Testis (tissue), 3 donors: Measurements from ENCODE around the gene ARSA. TPM values are rescaled to one million over a fixed set of nuclear protein-coding genes. Genes with fewer than 3 reads are reported as not detected.
"Not testable (repeated sequence)": the region's sequence is repeated elsewhere in the genome, so short reads cannot be mapped to it uniquely, and the experiment has no call there.

Experiments
- DNase-seq: peaks from one replicate; pipeline ENCODE4 v3.0.0-alpha.2; 2019
- H3K27ac ChIP-seq, 2 donors: fragments of 200-600 bp; sonication (generic); one replicate each; pipeline ENCODE4 v1.5.1; 2019
- H3K27me3 ChIP-seq: fragments of 200-600 bp; sonication (generic); one replicate; pipeline ENCODE4 v1.5.1; 2019
- H3K36me3 ChIP-seq: fragments of 200-600 bp; sonication (generic); one replicate; pipeline ENCODE4 v1.5.1; 2017; ENCODE audit warnings: low read depth; ENCODE audit errors: missing control alignments
- H3K4me1 ChIP-seq: fragments of 200-600 bp; sonication (generic); one replicate; pipeline ENCODE4 v1.5.1; 2019
- H3K4me3 ChIP-seq, 2 donors: fragments of 200-600 bp; sonication (generic); one replicate each; pipeline ENCODE4 v1.5.1; 2017 to 2019
- H3K9me3 ChIP-seq: fragments of 200-600 bp; sonication (generic); one replicate; pipeline ENCODE4 v1.5.1; 2017
- POLR2A ChIP-seq: fragments of 450-650 bp; IDR thresholded peaks from one replicate; pipeline ENCODE4 v1.6.1; 2017; ENCODE audit warnings: antibody characterized with exemption, mild to moderate bottlenecking, moderate library complexity
- WGBS, 2 donors: methylation state at CpG; one replicate each; pipeline ENCODE4 v1.1.5; 2018; 5-methylcytosine and 5-hydroxymethylcytosine counted together
- intact Hi-C: fragments of 100-400 bp; cut with DNase I; formaldehyde crosslinking; loops from one replicate; pipeline ENCODE4 v1.15.1; 2023; ENCODE audit warnings: low total_unique reads
- polyA plus RNA-seq: library from polyadenylated mRNA; stranded (reverse); fragments of 350-450 nt; fragmentation: Illumina TruSeq; extraction: RNeasy Lipid Tissue Mini Kit (QIAGEN cat#74804); gene quantifications from one replicate; pipeline ENCODE4 v1.2.3, GENCODE V29; 2014; ENCODE audit warnings: low read depth, low replicate concordance; ENCODE audit not compliant: insufficient read depth
- total RNA-seq, 2 donors: library from RNA; depleted of rRNA; stranded (reverse); fragments of >200 nt; gene quantifications; one replicate each; pipeline ENCODE4 v1.2.3, GENCODE V29; 2016
- TF ChIP-seq, protein P1 (sequence below), 3 experiments: fragments of 450-650 bp in 2 of 3; fragments of 200-600 bp in 1 of 3; sonication (generic) in 1 of 3; IDR thresholded peaks; one replicate each; pipeline ENCODE4 v1.5.1; 2016 to 2019; ENCODE audit warnings: antibody characterized with exemption in 3 of 3, mild to moderate bottlenecking in 2 of 3, moderate library complexity in 1 of 3

Gene ARSA
- total and polyA plus RNA-seq, 3 donors from 2014 or later = 60.9 to 95.9 (median 73.5) TPM

DNA sequence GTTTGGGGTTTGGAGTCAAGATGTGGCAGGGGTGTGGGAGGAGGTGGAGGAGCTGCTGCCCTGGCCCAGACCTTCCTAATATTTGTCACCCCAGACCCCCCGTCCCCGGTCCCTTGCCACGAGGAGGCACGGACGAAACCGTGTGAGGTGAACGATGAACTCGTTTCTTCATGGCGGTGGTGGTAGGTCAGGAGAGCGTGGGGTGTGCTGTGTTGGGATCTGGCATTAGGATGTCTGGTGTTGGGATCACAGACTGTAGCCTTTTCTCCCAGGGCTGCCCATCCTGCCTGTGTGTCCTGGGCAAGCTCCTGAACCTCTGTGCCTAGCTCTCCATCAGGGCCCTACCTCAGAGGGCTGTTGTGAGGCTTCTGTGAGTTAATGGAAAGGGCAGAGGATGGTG is 19.0 kb downstream of the ARSA start:
- TF ChIP-seq POLR2A = no peak
- TF ChIP-seq, protein P1, sequence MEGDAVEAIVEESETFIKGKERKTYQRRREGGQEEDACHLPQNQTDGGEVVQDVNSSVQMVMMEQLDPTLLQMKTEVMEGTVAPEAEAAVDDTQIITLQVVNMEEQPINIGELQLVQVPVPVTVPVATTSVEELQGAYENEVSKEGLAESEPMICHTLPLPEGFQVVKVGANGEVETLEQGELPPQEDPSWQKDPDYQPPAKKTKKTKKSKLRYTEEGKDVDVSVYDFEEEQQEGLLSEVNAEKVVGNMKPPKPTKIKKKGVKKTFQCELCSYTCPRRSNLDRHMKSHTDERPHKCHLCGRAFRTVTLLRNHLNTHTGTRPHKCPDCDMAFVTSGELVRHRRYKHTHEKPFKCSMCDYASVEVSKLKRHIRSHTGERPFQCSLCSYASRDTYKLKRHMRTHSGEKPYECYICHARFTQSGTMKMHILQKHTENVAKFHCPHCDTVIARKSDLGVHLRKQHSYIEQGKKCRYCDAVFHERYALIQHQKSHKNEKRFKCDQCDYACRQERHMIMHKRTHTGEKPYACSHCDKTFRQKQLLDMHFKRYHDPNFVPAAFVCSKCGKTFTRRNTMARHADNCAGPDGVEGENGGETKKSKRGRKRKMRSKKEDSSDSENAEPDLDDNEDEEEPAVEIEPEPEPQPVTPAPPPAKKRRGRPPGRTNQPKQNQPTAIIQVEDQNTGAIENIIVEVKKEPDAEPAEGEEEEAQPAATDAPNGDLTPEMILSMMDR (IDR thresholded peaks at IDR 0.05) = no peak
- Histone ChIP-seq H3K9me3 (no peaks in the 10 kb centered on the region), H3K4me3 (no peak overlapping the region), H3K36me3 (no peaks in the 10 kb centered on the region), H3K27me3 (no peaks in the 10 kb centered on the region), H3K4me1 (peaks cover 5% of the 10 kb centered on the region), H3K27ac (no peak overlapping the region)
- DNase-seq = no peak
- WGBS, 2 donors = 93 to 97% methylated on average over 10 of the region's 10 CpGs
- intact Hi-C loops = no loop called here

DNA sequence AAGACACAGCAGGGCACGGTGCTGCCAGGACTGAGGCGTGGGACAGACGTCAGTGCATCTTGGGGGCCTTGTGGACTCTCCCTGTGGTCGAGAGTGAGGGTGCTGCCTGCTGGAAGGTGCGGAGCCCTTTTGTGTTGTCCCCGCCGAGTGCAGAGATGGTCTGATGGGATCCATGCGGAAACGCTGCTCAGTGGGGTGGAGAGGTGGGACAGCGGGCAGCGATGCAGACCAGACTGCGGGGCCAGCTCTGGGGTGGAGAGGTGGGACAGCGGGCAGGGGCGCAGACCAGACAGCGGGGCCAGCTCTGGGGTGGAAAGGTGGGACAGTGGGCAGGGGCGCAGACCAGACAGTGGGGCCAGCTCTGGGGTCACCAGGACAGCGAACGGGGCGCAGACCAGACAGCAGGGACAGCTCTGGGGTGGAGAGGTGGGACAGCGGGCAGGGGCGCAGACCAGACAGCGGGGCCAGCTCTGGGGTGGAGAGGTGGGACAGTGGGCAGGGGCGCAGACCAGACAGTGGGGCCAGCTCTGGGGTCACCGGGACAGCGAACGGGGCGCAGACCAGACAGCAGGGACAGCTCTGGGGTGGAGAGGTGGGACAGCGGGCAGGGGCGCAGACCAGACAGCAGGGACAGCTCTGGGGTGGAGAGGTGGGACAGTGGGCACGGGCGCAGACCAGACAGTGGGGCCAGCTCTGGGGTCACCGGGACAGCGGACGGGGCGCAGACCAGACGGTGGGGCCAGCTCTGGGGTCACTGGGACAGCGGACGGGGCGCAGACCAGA is 19.7 kb downstream of the ARSA start:
- H3K4me1 ChIP-seq, H3K36me3 ChIP-seq, H3K9me3 ChIP-seq, DNase-seq, H3K27me3 ChIP-seq, H3K27ac ChIP-seq, H3K4me3 ChIP-seq, intact Hi-C loops: not testable (repeated sequence)
- 86 to 92% methylated on average over 39 of the region's 39 CpGs for WGBS, 2 donors

DNA sequence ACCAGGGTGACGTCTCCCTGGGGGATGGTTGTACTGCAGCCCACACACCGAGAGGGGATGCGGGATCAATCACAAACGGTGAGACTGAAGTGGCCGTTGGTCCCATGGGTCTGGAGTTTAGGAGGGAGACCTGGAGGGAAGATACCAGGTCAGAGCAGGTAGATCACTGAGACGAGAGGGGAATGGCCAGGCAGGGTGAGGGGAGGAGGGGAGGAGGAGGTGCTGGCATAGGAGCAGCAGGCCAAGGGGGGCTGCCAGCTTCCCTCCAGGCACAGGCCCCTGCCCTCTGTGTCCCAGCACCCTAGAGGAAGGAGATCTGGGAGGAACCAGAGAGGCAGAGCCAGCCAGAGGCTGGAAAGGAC is 20.3 kb downstream of the ARSA start:
- Histone ChIP-seq H3K9me3 (no peaks in the 10 kb centered on the region), H3K4me1 (no peaks in the 10 kb centered on the region), H3K4me3 (no peak overlapping the region), H3K36me3 (no peaks in the 10 kb centered on the region), H3K27ac (no peak overlapping the region), H3K27me3 (no peaks in the 10 kb centered on the region)
- TF ChIP-seq, protein P1 (IDR thresholded peaks at IDR 0.05) = no peak
- no peak for TF ChIP-seq POLR2A
- intact Hi-C loops = no loop called here
- WGBS, 2 donors = 67 to 86% methylated on average over 6 of the region's 6 CpGs
- DNase-seq = no peak

DNA sequence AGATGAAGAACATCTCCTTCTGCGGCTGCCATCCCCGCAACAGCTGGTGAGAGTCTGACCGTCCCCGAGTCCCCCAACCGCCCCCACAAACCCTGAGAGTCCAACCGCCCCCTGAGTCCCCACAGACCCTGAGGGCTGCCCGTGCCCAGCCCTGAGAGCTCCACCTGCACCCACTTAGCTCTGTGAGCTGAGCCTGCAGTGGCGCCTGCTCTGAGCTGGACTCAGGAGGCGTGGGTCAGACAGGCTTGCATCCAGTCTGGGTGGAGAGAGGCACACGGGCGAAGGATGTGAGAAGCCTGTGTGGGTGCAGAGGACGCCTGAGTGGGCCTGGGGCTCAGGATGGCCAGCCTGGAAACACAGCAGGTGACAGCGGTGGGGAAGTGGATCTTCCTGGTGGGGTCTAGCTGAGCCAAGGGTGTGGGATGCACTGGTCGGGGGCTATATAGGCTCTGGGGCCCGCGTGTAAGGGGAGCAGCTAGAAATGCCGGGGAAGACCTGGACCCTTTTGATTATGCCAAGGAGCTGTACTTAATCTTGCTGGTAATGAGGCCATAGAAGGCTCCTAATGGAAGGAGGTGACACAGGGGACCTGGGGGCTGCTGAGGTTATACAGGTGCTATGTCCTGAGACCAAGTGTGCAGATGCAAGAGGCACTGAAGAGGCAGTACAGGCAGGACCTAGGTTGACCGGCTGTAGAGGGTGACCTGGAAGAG is 20.9 kb downstream of the ARSA start:
- no peak overlapping the region for H3K27ac ChIP-seq
- no peak overlapping the region for H3K4me3 ChIP-seq
- WGBS, 2 donors = 79 to 88% methylated on average over 14 to 17 of the region's 18 CpGs
- no peaks in the 10 kb centered on the region for H3K9me3 ChIP-seq
- H3K4me1 ChIP-seq = no peaks in the 10 kb centered on the region
- DNase-seq = no peak
- TF ChIP-seq, protein P1 (IDR thresholded peaks at IDR 0.05) = no peak
- TF ChIP-seq POLR2A = no peak
- H3K27me3 ChIP-seq = no peaks in the 10 kb centered on the region
- intact Hi-C loops = no loop called here
- no peaks in the 10 kb centered on the region for H3K36me3 ChIP-seq

DNA sequence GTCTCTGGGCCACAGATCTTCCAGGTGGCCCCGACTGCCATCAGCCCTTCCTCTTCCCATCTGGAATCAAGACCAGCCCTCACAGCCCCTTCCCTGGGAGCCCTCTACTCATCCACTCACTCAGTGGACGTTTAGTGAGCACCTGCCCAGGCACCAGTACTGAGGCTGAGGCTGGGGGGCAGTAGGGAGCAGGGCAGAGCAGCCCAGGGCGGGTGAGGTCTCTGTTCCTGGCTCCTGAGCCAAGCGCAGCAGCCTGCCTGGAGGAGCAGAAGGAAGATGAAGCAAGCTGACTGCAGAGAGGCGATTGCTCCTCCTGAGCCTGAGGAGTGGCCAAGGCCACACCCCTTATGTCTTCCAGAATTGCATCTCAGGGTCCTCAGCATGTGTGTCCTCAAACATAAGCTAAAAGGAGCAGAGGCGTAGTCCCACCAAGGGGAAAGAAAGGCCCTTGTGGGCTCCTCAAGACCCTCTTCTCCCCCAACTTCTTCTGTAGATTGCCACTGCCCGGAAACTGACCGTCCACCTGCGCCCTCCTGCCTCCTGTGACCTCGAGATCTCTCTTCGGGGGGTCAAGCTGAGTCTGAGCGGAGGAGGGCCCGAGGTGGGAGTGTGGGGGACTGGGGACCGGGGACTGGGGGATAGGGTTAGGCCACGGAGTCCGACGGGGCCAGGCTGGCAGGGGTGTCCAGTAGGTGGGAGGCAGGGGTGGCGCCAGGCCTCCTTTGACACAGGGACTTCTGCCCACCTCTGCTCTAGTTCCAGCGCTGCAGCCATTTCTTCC is 21.6 kb downstream of the ARSA start:
- no peak overlapping the region for H3K27ac ChIP-seq
- H3K4me3 ChIP-seq = no peak overlapping the region
- H3K27me3 ChIP-seq = no peaks in the 10 kb centered on the region
- peaks cover 3% of the 10 kb centered on the region for H3K4me1 ChIP-seq
- intact Hi-C loops = no loop called here
- no peak for DNase-seq
- no peaks in the 10 kb centered on the region for H3K36me3 ChIP-seq
- H3K9me3 ChIP-seq = no peaks in the 10 kb centered on the region
- TF ChIP-seq, protein P1 (IDR thresholded peaks at IDR 0.05) = no peak
- TF ChIP-seq POLR2A = no peak
- WGBS, 2 donors = 84% methylated on average over 11 to 19 of the region's 19 CpGs
